Spleen (tissue), 7 donors: ENCODE measurements around the gene KCNB1.

Experiments used
- POLR2AphosphoS5 ChIP-seq, 3 donors: sonication (generic); formaldehyde crosslinking; IDR thresholded peaks; one replicate each; pipeline ENCODE4 v1.5.1; 2017; ENCODE audit warnings: antibody characterized with exemption in 3 of 3
- TF ChIP-seq, protein P1 (sequence below), 11 experiments: fragments of 200-600 bp in 7 of 11; fragments of 450-650 bp in 4 of 11; sonication (generic) in 4 of 11; IDR thresholded peaks in 8 of 11; conservative IDR thresholded peaks in 3 of 11; 1 replicate in 7 of 11; 2 replicates in 4 of 11; pipeline versions ENCODE4 v1.4.0 to v1.8.0; 2016 to 2021; ENCODE audit warnings: antibody characterized with exemption in 11 of 11, inconsistent platforms in 4 of 11, mild to moderate bottlenecking in 1 of 11
- donor health status: DM: no; HTN: no; CAD: no; lungs with moderate emphysema.
- donor health status: DM: no; HTN: no; CAD: no.
- donor health status: DM: no; HTN: no; CAD: no.

DNA sequence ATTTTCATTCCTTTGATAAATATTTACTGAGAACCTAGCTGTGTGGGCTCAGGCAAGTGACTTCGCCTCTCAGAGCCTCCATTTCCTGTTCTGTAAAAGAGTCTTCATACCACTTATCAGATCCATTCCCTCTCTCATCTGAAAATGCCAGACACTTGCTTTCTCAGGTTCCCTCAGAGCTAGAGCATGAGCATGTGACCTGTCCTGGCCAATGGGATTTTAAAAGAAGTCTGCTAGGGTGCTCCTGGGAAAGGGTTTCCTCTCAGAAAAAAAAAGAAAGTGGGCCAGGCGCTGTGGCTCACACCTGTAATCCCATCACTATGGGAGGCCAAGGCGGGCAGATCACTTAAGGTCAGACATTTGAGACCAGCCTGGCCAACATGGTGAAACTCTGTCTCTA is 5.3 kb downstream of the KCNB1 start:
- TF ChIP-seq, protein P1, sequence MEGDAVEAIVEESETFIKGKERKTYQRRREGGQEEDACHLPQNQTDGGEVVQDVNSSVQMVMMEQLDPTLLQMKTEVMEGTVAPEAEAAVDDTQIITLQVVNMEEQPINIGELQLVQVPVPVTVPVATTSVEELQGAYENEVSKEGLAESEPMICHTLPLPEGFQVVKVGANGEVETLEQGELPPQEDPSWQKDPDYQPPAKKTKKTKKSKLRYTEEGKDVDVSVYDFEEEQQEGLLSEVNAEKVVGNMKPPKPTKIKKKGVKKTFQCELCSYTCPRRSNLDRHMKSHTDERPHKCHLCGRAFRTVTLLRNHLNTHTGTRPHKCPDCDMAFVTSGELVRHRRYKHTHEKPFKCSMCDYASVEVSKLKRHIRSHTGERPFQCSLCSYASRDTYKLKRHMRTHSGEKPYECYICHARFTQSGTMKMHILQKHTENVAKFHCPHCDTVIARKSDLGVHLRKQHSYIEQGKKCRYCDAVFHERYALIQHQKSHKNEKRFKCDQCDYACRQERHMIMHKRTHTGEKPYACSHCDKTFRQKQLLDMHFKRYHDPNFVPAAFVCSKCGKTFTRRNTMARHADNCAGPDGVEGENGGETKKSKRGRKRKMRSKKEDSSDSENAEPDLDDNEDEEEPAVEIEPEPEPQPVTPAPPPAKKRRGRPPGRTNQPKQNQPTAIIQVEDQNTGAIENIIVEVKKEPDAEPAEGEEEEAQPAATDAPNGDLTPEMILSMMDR (IDR thresholded peaks at IDR 0.05 in 8 of 11, conservative IDR thresholded peaks at IDR 0.05 in 3 of 11), result no peak
- no peak for TF ChIP-seq POLR2AphosphoS5 (IDR thresholded peaks at IDR 0.05)
